Stimulated activated CD4-positive, alpha-beta T cell treated with anti-CD3 and anti-CD28 coated beads, Interleukin-12 subunit alpha, Interleukin-12 subunit beta, amount 100 ng/mL, for 4 hours (primary cell): ENCODE results near the gene PHF23.

ENCODE experiments used
- DNase-seq: peaks from one replicate; pipeline ENCODE4 v3.0.0-alpha.2; 2020

The PHF23 gene

DNA sequence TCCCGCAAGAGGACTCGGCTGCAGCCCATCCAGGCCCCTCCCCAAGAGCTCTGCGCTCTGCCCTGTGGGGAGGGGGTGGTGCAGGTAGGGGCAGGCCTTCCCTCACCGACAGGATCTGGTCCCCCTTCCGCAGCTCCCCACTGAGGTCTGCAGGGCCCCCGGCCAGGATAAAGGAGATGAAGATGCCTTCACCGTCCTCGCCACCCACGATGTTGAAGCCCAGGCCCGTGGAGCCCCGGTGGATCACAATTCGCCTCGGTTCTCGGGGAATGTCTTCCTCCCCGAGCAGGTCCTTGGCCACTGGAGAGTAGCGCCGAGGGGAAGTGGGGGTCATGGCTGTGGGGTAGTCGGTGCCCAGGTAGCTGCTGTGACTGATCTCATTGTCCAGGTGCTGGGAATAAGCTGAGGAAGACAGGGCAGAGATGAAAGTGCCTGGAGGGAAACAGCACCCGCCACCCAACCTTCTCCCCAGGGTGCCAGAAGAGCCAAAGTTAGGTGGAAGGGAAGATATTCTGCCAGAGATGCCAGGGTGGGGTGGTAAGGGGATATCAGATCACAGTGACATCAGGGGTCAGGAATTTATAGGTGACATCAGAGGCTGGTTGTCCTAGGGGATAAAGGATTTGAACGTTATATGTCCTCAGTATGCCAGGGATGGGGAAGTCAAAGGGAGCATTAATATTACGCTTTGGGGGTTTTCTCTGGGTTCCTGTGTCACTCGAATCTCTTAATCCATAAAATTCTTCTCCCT is 42.4 kb downstream of the PHF23 start:
- DNase-seq, result no peak

DNA sequence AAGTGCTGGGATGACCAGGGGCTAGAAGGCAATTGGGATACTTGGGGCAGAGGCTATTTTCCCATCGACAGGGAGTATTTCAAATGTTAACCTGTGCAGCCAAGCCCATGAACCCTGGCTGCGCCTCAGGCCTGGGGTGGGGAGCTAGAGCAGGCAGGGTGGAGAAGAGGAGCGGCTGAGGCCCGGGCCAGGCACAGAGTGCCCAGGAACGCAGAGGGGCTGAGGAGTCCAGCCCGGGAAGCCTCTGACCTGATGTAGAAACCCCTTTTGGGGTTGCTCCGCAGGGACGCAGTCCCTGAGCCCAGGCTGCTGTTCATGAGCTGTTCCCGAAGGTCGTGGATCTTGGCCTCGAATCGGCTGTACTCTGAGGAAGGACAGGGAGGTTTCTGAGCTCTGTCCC is 43.3 kb downstream of the PHF23 start:
- DNase-seq, result no peak

DNA sequence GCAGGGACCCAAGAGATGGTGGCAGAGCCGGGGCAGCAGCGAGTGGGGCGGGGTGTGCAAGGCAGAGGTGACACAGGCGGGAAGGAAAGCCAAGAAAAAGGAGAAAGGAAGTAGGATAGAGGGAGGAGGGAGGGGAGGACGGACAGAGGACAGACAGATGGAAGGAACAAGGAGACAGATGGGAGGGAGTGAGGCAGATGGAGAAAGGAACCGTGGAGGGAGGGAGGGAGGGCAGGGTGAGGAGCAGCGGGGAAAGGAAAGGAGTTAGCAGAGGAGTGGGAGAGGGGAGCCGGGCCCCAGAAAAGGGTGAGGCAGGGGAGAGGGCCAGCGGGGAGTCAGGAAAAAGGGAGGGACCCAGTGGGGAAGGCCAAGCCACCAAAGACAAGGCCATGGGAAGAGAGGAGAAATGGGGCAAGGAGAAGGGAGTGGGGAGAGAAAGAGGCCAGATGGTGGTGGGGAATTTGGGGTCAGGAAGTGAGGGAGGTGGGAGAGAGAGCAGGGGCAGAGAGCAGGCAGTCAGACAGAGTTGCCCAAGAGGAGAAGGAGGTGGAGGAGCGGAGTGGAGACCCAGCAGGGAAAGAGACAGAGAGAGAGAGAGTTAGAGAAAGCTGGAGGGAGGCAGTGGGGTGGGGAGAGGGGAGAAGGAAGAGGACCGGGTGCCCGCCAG is 46.9 kb downstream of the PHF23 start:
- no peak for DNase-seq

DNA sequence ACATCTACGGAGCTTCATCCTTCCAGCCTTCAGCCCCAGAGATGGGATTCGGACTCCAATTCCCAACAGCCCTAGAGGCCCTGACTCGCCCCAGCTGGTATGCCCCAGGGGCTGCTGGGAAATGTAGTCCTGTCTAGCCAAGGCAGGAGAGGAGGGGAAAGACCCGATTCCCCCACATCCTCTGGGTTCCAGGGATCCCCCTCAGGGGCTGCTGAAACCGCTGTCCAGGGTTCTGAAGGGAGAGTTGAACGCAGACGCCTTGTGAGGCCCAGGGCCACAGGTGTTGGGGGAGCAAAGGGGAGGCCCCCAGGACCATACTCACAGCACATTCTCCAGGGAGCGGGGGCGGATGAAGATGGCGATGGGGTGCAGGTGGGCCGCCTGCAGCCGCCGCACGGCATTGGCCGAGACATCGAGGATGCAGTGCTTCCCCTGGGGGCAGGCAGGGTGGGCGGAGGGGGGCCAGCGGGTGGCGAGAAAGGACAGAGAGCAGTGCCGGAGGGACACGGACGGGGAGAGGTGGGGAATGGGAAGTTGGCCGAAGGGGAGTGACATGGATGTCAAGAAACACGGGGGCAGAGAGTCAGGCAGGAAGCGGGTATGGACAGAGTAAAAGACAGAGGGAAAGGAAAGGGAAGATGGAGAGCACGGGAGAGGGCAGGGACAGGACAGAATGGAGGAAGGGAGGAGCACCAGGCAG is 47.5 kb downstream of the PHF23 start:
- no peak for DNase-seq

DNA sequence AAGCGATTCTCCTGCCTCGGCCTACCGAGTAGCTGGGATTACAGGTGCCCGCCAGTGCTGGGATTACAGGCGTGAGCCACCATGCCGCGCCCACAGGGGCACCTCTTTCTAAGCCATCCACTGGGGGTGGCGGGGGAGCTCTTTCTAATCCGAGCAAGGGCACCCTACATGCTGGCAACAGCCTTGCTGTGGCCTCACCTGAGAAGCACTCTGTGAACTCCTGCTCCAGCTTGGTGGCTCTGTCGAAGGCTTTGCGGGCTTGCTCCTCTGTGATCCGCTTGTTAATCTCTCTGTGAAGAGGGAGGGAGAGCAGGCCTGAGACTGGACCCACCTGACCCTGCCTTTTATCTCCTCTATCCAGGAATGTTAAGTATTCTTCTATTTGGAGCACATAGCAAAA is 48.2 kb downstream of the PHF23 start:
- DNase-seq, result no peak

DNA sequence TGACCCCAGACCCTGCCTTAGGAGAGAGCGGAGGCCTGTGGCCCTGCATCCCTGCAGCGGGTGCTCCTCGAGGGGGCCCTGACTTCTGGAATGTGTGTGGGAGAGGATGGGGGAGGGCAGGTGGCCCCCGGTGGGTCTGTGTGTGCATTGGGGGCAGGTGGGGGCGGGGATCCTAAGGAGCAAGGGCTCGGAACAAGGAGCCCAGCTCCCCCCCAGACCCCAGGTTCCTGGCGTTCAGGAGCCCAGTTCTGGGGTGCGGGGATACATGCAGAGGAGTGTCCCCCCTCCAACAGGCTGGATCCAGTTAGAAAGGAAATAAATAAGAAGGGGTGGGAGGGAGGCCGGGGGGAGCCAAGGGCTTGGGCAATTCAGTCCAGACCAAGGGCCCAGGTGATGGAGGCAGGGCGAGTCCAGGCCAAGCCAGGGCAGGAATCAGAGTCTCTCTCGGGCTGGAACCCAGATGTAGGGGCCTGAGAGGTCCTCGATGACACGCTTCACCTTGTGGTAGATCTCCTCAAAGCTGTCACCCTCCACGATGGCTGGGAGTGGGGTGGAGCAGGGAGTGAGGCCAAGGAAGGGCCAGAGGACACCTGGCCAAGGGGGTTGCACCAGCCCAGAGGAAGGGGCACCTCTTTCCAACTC is 48.9 kb downstream of the PHF23 start:
- DNase-seq, result no peak

DNA sequence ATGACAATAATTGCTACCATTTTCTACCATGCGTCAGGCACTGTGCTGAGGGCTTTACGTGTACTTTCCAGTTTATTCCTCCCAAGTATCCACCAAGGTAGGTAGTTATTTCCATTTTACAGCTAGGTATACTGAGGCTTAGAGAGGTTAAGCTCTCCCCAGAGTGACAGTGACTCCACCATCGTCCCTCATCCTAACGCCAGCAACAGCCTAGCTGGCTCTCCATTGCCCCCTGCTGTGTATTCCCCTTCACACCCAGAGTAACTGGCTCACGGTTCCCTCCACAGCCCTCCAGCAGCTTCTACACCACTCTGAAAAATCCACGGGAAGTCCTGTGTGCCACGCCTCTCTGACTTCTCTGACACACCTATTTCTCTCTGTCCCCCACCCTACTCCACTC is 53.0 kb downstream of the PHF23 start:
- DNase-seq, result no peak
